NCI-H2196 (cell line): ENCODE results near the gene GARIN5B.
"Not testable (repeated sequence)": the region's sequence is repeated elsewhere in the genome, so short reads cannot be mapped to it uniquely, and the experiment has no call there.

ENCODE experiments used
- DNase-seq: peaks from one replicate; lab custom pipeline; 2025; ENCODE audit not compliant: unreplicated experiment; lab: John Stamatoyannopoulos, UW

Gene GARIN5B

GRCh38 chr19:55352040-55352439 lies 11.0 kb downstream of the GARIN5B start:
- DNase-seq = no peak

GRCh38 chr19:55350620-55351315 lies 12.3 kb downstream of the GARIN5B start:
- DNase-seq = no peak

DNA sequence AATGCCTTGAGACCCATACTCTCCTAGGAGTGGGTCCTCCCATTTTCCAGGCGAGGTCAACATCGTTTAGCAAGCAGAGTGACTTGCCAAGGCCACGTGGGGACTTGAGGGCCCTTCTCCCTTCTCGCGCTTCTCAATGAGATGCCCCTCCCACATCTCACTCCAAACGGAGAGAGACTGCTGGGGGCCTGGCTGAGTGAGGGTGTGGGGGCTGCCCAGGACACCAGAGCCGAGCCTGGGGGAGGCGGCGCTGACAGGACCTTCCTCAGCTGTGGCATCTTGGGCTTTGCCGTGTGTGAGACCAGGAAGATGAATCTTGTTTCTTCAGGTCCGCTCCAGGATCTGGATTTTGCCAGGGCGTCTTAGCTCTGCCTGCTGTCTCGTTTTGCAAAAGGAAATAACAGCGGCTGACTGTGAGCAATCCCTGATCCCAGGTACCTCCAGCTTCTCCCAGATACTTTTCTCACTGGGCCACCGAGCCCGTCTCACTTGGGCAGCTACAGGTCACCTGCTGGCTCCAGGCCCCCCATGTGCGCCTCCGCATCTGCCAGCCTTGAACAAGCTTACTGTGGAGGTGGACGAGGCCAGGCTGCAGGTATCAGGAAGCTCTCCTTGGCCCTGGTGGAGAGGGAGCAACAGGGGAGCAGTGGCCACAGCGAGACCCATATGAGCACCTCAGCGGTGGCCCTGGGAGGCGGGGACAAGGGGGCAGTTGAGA lies 14.6 kb downstream of the GARIN5B start:
- DNase-seq = no peak

DNA sequence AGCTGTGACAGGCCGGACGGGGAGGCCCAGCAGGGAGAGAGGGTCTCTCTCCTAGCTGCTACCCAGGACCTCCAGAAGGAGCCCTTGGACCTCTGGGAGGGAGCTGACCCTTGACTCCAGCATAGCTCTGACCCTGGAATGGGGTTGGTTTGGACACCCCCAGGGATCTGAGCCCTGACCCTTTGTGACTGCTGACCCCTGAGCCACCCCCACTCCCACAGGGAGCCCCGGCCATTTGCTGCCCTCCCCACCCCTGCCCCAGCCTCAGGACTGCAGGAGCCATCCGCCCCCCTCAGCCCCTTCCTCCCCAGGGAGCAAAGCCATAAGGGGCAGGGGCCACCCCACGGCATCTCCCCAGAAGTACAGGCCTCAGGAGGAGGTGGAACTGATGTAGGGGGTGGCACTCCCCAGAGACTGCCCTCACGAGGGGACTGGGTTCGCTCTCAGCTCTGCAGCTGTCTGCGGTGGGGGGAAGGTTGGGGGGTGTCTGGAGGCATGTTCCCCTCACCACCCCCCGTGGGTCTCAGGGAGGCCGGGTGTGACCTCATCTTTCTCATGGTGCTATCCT lies 15.5 kb downstream of the GARIN5B start:
- no peak for DNase-seq

DNA sequence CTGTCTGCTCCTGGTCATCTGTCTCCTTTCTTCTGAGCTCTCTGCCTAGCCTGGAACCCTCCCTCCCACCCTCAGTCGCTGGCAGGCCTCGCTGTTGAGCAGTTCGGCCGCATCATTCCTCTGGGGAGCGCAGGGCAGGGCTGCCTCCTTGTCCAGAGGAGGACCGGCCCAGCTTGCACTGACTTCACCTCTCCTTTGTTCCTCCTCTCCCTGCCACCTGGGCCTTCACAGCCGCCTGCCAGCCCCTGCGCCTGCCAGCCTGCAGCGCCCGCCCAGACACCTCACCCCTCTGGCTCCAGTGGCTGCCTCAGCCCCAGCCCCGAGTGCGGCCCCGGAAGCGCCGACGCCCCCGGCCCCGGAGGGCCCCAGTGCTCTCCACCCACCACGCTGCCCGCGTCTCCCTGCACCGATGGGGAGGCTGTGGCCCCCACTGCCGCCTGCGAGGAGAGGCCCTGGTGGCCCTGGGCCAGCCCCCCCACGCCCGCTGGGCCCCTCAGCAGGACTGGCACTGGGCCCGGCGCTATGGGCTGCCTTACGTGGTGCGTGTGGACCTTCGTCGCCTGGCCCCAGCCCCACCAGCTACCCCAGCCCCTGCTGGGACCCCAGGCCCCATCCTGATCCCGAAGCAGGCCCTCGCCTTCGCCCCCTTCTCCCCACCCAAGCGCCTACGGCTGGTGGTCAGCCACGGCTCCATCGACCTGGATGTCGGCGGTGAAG lies 16.2 kb downstream of the GARIN5B start:
- DNase-seq = no peak

DNA sequence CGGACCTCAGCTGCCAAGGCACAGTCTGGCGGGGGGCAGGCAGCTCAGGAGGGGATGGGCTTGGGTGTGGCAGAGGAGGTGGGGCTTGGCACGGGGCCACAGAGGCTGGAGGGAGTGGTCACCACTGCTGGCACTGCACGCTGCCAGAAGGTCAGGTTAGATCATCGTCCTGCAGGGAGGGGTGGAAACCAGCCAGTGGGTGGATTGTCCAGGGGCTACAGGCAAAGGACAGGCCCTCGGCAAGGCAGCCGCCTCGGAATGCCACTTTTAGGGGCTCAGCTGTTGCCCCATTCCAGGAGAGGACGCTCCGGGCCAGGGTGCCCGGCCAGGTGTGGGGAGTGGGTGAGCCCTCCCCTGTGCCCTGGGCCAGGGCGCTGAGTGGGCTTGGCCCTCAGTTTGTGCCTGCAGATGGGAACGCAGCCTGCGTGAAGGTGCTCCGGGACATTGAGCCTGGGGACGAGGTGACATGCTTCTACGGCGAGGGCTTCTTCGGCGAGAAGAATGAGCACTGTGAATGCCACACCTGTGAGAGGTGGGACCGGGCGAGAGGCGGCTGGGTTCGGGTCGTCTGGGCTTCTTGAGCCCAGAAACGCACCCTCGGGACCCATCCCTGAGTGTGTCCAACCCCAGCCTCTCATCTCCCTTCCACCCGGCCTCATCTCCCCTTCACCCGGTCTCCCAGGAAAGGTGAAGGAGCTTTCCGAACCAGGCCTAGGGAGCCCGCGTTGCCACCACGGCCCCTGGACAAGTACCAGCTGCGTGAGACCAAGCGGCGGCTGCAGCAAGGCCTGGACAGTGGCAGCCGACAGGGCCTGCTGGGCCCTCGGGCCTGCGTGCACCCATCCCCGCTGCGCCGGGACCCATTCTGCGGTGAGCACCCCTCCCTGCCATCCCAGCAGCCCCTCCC lies 17.0 kb downstream of the GARIN5B start:
- peak; percentile 52 for DNase-seq

DNA sequence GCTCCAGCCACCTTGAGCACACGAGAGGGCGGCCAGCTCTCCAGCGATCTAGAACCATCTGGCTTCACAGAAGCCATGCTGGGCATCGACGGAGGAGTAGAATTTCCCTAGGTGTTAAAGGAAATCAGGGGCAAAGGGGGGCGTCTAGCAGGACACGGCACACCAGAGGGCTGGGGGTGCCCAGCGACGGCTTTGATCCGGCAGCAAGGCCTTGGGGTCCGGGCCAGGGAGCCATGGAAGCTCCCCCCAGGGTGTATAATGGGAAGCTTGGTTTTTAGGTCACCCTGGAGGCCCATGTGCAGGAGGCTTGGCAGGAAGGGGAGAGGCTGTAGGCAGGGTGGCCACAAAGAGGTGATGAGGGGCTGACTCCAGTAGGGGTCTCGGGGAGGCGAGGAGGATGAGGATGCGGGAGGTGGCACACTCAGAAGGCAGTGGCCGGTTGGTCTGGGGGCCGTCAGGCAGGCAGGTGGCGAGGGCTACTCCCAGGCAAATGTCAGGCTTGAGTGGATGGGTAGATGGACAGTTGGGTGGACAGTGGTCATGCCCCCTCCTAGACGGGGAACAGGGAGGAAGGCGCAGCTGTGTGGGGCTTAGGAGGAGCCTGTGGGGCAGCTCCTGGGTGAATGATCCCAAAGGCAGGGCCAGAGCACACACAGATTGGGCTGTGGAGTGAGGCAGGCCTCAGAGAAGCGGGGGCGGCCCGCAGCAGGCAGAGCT lies 17.8 kb downstream of the GARIN5B start:
- DNase-seq = no peak

GRCh38 chr19:55344444-55344843 lies 18.6 kb downstream of the GARIN5B start:
- DNase-seq = peak; percentile 92

- DNase-seq = no peak
These were observed 21.2 kb downstream of the GARIN5B start for GRCh38 chr19:55341595-55342531.

GRCh38 chr19:55341171-55341588 lies 21.9 kb downstream of the GARIN5B start:
- DNase-seq = peak; percentile 92

DNA sequence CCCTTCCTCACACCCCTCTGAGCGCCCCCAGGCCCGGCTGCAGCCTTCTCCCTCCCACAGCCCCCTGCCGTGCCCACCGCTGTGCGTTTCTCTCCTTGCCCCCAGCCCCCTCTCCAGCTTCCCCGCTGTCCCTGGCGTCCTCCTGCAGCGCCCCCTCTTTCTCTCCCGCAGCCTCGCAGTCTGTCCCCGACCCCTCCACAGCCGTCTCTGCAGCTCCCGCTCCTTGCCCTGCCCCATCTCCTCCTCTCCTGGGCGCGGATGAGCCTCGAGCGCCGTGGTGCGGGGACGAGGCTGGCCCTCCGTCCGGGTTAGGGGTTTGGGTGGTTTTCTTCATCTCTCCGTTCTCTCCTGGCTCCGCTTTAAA lies 22.3 kb downstream of the GARIN5B start:
- no peak for DNase-seq

- no peak for DNase-seq
These were observed 22.9 kb downstream of the GARIN5B start for GRCh38 chr19:55339889-55340783.

DNA sequence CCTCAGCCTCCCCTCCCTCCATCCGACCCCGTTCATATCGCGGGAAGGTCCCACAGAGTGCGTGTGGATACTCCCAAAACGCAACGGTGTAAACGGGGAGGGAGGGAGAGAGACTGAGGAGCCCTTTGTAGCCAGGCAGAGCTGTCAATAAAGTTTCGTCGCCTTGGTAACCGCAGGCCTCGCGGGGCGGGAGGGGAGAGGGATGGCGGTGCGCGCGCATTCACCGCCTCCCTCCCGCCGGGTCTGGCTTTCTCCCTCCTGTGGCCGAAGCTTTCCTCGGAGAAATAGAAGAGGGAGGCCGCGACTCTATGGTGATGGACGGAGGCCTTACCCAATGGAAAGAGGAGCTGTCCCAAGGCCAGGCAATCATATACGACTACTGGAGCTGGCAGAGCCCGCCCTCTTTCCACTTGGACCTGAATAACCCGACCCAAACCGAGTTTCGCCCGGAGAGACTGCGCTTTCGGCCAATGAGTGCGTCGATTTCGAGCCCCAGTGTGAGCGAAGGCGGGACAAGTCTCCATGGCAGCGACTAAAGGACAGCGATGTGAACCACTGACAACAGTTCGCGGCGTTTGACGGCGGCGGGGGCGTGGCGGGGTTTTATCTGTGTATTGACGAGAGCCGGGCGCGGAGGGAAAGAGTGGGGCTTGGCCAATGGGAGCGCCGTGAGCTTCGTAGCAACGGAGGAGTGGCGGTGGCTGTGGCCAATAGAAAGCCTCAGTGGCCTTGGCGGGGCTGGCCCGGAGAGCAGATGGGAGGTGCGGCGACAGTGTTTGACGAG lies 23.8 kb downstream of the GARIN5B start, which contains the start of gene KMT5C:
TSS of gene KMT5C (plus strand) at position 772 of the 784 bp plus-strand sequence. CDS start 2,061 bp downstream, outside the sequence.
- peak; percentile 100 for DNase-seq

GRCh38 chr19:55336101-55336500 lies 27.0 kb downstream of the GARIN5B start:
- DNase-seq = no peak

- no peak for DNase-seq
These were observed 29.2 kb downstream of the GARIN5B start for GRCh38 chr19:55333870-55334269.

- DNase-seq = not testable (repeated sequence)
These were observed 33.3 kb downstream of the GARIN5B start for GRCh38 chr19:55329791-55330190.

DNA sequence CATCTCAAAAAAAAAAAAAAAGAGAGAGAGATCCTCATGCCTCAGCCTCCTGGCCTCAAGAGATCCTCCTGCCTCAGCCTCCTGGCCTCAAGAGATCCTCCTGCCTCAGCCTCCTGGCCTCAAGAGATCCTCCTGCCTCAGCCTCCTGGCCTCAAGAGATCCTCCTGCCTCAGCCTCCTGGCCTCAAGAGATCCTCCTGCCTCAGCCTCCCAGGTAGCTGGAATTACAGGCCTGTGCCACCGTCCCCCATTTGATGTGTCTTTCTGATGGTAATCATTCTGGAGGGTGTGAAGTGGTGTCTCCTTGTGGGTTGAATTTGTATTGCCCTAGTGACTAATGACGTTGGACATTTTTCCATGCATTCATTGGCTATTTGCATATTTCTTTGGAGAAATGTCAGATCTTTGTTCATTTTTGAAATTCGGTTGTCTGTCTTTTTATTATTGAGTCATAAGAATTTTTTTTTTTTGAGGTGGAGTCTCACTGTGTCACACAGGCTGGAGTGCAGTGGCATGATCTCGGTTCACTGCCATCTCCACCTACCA lies 34.2 kb downstream of the GARIN5B start:
- DNase-seq = not testable (repeated sequence)
